Neural cell (in vitro differentiated cells): ENCODE measurements around the gene LHFPL4.

ENCODE experiments used
- EP300 ChIP-seq: fragments of 450-650 bp; conservative IDR thresholded peaks from 2 replicates; pipeline ENCODE4 v1.6.1; 2014; ENCODE audit warnings: antibody characterized with exemption, mild to moderate bottlenecking, moderate library complexity; ENCODE audit not compliant: poor library complexity, severe bottlenecking
- MXI1 ChIP-seq: fragments of 450-650 bp; conservative IDR thresholded peaks from 2 replicates; pipeline ENCODE4 v1.6.1; 2014; ENCODE audit warnings: antibody characterized with exemption, mild to moderate bottlenecking; ENCODE audit not compliant: poor library complexity, severe bottlenecking
- TF ChIP-seq, protein P1 (sequence below): fragments of 450-650 bp; IDR thresholded peaks from 2 replicates; pipeline ENCODE4 v1.5.1; 2014; ENCODE audit warnings: antibody characterized with exemption, mild to moderate bottlenecking, moderate library complexity; ENCODE audit not compliant: poor library complexity, severe bottlenecking

DNA sequence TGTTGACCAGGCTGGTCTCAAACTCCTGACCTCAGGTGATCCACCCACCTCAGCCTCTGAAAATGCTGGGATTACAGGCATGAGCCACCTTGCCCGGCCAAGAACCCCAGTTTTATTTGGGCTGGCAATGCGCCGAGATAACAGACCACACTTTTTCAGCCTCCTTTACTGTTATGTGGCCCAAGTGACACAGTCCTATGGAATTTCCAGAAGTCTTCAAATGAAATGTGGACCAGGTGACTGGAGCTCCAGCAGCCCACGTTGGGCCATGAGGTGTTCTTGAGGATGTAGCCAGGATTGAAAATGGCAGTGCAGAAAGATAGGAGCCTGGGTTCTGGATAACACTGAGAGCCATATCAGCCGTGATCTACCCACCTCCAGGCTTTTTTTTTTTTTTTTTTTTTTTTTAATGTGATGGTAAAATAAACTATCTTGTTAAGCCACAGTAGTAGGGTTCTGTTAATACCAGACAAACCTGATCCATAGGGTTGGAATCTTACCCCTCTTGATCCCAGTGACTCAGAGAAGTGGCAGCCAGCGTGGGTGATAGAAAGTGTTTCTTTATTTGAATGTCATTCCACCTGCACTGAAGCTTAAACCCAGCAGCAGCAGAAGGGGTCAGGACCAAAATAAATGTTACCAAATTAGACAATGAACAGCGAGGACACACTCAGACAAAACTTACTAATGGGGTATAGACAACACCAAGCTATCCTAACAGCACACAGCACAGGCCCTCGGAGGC is 55.6 kb downstream of the LHFPL4 start:
- TF ChIP-seq, protein P1, sequence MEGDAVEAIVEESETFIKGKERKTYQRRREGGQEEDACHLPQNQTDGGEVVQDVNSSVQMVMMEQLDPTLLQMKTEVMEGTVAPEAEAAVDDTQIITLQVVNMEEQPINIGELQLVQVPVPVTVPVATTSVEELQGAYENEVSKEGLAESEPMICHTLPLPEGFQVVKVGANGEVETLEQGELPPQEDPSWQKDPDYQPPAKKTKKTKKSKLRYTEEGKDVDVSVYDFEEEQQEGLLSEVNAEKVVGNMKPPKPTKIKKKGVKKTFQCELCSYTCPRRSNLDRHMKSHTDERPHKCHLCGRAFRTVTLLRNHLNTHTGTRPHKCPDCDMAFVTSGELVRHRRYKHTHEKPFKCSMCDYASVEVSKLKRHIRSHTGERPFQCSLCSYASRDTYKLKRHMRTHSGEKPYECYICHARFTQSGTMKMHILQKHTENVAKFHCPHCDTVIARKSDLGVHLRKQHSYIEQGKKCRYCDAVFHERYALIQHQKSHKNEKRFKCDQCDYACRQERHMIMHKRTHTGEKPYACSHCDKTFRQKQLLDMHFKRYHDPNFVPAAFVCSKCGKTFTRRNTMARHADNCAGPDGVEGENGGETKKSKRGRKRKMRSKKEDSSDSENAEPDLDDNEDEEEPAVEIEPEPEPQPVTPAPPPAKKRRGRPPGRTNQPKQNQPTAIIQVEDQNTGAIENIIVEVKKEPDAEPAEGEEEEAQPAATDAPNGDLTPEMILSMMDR, result no peak
- TF ChIP-seq MXI1 (no peak), EP300 (no peak)
